BLaER1 treated with 17β-estradiol and CSF1 and Interleukin-3, amounts not matched to agents 10 nM and 100 nM (cell line): Measurements from ENCODE around the gene HMGCS2.

Experiments used
- H3K27ac ChIP-seq, 11 experiments: shearing (Covaris generic); formaldehyde crosslinking; 2 replicates each; pipeline ENCODE4 v1.8.1; 2022
- H3K27me3 ChIP-seq, 11 experiments: shearing (Covaris generic); formaldehyde crosslinking; 2 replicates each; pipeline ENCODE4 v1.8.1; 2022
- H3K36me3 ChIP-seq, 11 experiments: shearing (Covaris generic); formaldehyde crosslinking; 2 replicates each; pipeline ENCODE4 v1.8.1; 2022
- H3K4me1 ChIP-seq, 10 experiments: shearing (Covaris generic); formaldehyde crosslinking; 2 replicates each; pipeline ENCODE4 v1.8.1; 2022
- H3K4me2 ChIP-seq, 11 experiments: shearing (Covaris generic); formaldehyde crosslinking; 2 replicates each; pipeline ENCODE4 v1.8.1; 2022
- H3K4me3 ChIP-seq, 10 experiments: shearing (Covaris generic); formaldehyde crosslinking; 2 replicates each; pipeline ENCODE4 v1.8.1; 2022
- H3K9ac ChIP-seq, 11 experiments: shearing (Covaris generic); formaldehyde crosslinking; 2 replicates each; pipeline ENCODE4 v1.8.1; 2022
- H3K9me3 ChIP-seq, 11 experiments: shearing (Covaris generic); formaldehyde crosslinking; replicated peaks in 1 of 11; 2 replicates each; pipeline ENCODE4 v1.8.1; 2022
- H4K20me1 ChIP-seq, 11 experiments: shearing (Covaris generic); formaldehyde crosslinking; 2 replicates each; pipeline ENCODE4 v1.8.1; 2022
- Cebpa-rat ChIP-seq, 11 experiments: shearing (Covaris generic); IDR thresholded peaks; 2 replicates each; pipeline ENCODE4 v1.8.1; 2022

HMGCS2 gene

GRCh38 chr1:119731741-119732430 is 36.8 kb downstream of the HMGCS2 start:
- Histone ChIP-seq H3K36me3 (peaks cover 85 to 100% (median 100%) of the 10 kb centered on the region in 11 experiments), H3K4me1 (peaks cover 8 to 16% (median 11%) of the 10 kb centered on the region in 10 experiments; a peak in 18 of 20 replicates), H3K27ac (no peak overlapping the region), H3K4me3 (no peak overlapping the region), H3K9ac (no peak overlapping the region), H3K4me2 (no peak overlapping the region), H3K27me3 (no peaks in the 10 kb centered on the region), H4K20me1 (peaks cover 0 to 99% (median 47%) of the 10 kb centered on the region in 11 experiments; a peak in 18 of 22 replicates), H3K9me3 (no peaks in the 10 kb centered on the region)
- TF ChIP-seq Cebpa-rat (IDR thresholded peaks at IDR 0.05): no peak

DNA sequence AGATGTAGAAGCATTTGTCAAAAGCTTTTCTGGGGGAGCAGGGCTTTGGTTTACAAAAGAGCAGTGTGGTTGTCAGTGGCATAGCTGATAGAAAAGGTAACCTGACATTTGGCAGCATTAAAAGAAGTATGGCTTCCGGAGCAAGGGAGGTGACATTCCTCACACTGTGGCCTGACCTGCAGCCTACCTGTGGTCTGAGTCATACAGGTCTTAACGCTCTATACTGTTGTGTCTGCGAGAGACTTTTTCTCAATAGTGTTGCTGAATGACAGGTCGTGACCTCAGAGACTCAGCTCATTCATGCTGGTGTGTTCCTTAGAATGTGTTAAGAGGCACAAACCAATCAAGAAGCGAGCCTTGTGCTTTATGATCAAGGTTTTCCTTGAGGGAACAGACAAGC is 37.6 kb downstream of the HMGCS2 start:
- peaks cover 83 to 100% (median 100%) of the 10 kb centered on the region in 11 experiments for H3K36me3 ChIP-seq
- no peak overlapping the region for H3K27ac ChIP-seq
- no peak overlapping the region for H3K4me2 ChIP-seq
- H3K9me3 ChIP-seq: no peaks in the 10 kb centered on the region
- H3K9ac ChIP-seq: no peak overlapping the region
- no peak for TF ChIP-seq Cebpa-rat (IDR thresholded peaks at IDR 0.05)
- peaks cover 0 to 99% (median 41%) of the 10 kb centered on the region in 11 experiments; a peak in 17 of 22 replicates for H4K20me1 ChIP-seq
- peaks cover 7 to 21% (median 14%) of the 10 kb centered on the region in 10 experiments; a peak in 18 of 20 replicates for H3K4me1 ChIP-seq
- H3K27me3 ChIP-seq: no peaks in the 10 kb centered on the region
- no peak overlapping the region for H3K4me3 ChIP-seq

GRCh38 chr1:119729044-119729443 is 39.7 kb downstream of the HMGCS2 start:
- Histone ChIP-seq H3K27me3 (no peaks in the 10 kb centered on the region), H3K4me1 (peaks cover 7 to 21% (median 14%) of the 10 kb centered on the region in 10 experiments; a peak in 18 of 20 replicates), H3K36me3 (peaks cover 81 to 100% (median 100%) of the 10 kb centered on the region in 11 experiments), H4K20me1 (peaks cover 0 to 100% (median 42%) of the 10 kb centered on the region in 11 experiments; a peak in 16 of 22 replicates), H3K27ac (no peak overlapping the region), H3K4me3 (no peak overlapping the region), H3K4me2 (no peak overlapping the region), H3K9me3 (no peaks in the 10 kb centered on the region), H3K9ac (no peak overlapping the region)
- no peak for TF ChIP-seq Cebpa-rat (IDR thresholded peaks at IDR 0.05)

GRCh38 chr1:119727991-119728390 is 40.7 kb downstream of the HMGCS2 start:
- no peak for TF ChIP-seq Cebpa-rat (IDR thresholded peaks at IDR 0.05)
- Histone ChIP-seq H3K4me2 (peak overlapping the region in 4 of 11 experiments; percentile 6 to 17 (median 12); a peak in 4 of 22 replicates), H3K4me1 (peaks cover 7 to 21% (median 14%) of the 10 kb centered on the region in 10 experiments; a peak in 18 of 20 replicates), H3K4me3 (no peak overlapping the region), H4K20me1 (peaks cover 0 to 100% (median 41%) of the 10 kb centered on the region in 11 experiments; a peak in 16 of 22 replicates), H3K9ac (no peak overlapping the region), H3K9me3 (no peaks in the 10 kb centered on the region), H3K27ac (peak overlapping the region in 3 of 11 experiments; percentile 1 to 19 (median 1); a peak in 1 of 22 replicates), H3K36me3 (peaks cover 83 to 100% (median 100%) of the 10 kb centered on the region in 11 experiments), H3K27me3 (no peaks in the 10 kb centered on the region)

- Histone ChIP-seq H3K4me3 (no peak overlapping the region), H3K9ac (no peak overlapping the region), H4K20me1 (peaks cover 0 to 100% (median 50%) of the 10 kb centered on the region in 11 experiments; a peak in 17 of 22 replicates), H3K4me1 (peaks cover 7 to 36% (median 25%) of the 10 kb centered on the region in 10 experiments), H3K27ac (no peak overlapping the region), H3K36me3 (peaks cover 81 to 100% (median 98%) of the 10 kb centered on the region in 11 experiments), H3K9me3 (no peaks in the 10 kb centered on the region), H3K27me3 (no peaks in the 10 kb centered on the region), H3K4me2 (no peak overlapping the region)
- no peak for TF ChIP-seq Cebpa-rat (IDR thresholded peaks at IDR 0.05)
Observed at GRCh38 chr1:119725626-119726025, 43.1 kb downstream of the HMGCS2 start.

DNA sequence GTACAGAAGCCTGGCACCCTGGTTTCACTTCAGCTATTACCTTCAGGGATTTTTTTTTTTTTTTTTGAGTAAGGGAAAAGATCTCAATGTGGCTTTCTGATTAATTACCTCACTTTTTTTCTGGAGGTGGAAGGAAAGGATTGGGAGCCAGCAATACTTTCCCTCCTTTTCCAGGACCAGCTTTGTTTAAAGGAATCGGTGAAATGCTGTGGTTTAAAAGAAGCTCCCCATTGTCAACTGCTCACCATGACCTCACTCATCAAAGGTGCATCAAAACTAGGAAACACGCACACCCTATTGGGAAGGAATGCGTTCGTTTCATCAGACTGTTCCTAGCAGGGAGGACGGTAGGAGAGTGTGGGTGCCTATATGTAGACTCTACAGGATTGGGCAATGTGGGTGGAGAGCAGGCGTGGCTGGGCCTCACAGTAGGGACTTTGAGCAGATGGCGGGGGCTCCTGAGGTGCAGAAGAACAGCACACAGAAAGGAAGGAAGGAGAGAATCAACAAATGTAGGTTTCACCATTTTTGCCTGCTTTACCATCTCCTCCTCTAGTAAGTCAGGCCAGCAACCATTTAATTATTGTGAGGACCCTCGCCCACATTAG is 44.0 kb downstream of the HMGCS2 start:
- H3K9me3 ChIP-seq: no peaks in the 10 kb centered on the region
- H3K27me3 ChIP-seq: no peaks in the 10 kb centered on the region
- H3K36me3 ChIP-seq: peaks cover 72 to 100% (median 97%) of the 10 kb centered on the region in 11 experiments
- no peak overlapping the region for H3K4me3 ChIP-seq
- H3K4me1 ChIP-seq: peaks cover 7 to 45% (median 34%) of the 10 kb centered on the region in 10 experiments
- no peak overlapping the region for H3K4me2 ChIP-seq
- no peak overlapping the region for H3K9ac ChIP-seq
- H3K27ac ChIP-seq: no peak overlapping the region
- no peak for TF ChIP-seq Cebpa-rat (IDR thresholded peaks at IDR 0.05)
- peaks cover 0 to 100% (median 51%) of the 10 kb centered on the region in 11 experiments; a peak in 17 of 22 replicates for H4K20me1 ChIP-seq

GRCh38 chr1:119721896-119722295 is 46.8 kb downstream of the HMGCS2 start:
- no peaks in the 10 kb centered on the region for H3K27me3 ChIP-seq
- peak overlapping the region in 2 of 11 experiments; percentile 4 to 61; a peak in 2 of 22 replicates for H3K27ac ChIP-seq
- H4K20me1 ChIP-seq: peaks cover 0 to 100% (median 62%) of the 10 kb centered on the region in 11 experiments; a peak in 17 of 22 replicates
- H3K9me3 ChIP-seq: no peaks in the 10 kb centered on the region
- no peak overlapping the region for H3K9ac ChIP-seq
- no peak overlapping the region for H3K4me3 ChIP-seq
- H3K4me1 ChIP-seq: peaks cover 0 to 58% (median 44%) of the 10 kb centered on the region in 10 experiments; a peak in 17 of 20 replicates
- no peak for TF ChIP-seq Cebpa-rat (IDR thresholded peaks at IDR 0.05)
- peaks cover 55 to 93% (median 76%) of the 10 kb centered on the region in 11 experiments for H3K36me3 ChIP-seq
- H3K4me2 ChIP-seq: peak overlapping the region in 5 of 11 experiments; percentile 74 to 87 (median 77); a peak in 7 of 22 replicates

- H3K27ac ChIP-seq: peak overlapping the region in 6 of 11 experiments; percentile 18 to 61 (median 44); a peak in 10 of 22 replicates
- H3K4me2 ChIP-seq: peak overlapping the region; percentile 6 to 87 (median 75); a peak in 20 of 22 replicates
- H3K4me1 ChIP-seq: peaks cover 4 to 61% (median 51%) of the 10 kb centered on the region in 10 experiments
- no peak for TF ChIP-seq Cebpa-rat (IDR thresholded peaks at IDR 0.05)
- H3K9ac ChIP-seq: peak overlapping the region in 4 of 11 experiments; percentile 16 to 48 (median 31); a peak in 6 of 22 replicates
- no peaks in the 10 kb centered on the region for H3K9me3 ChIP-seq
- H3K4me3 ChIP-seq: peak overlapping the region in 3 of 10 experiments; percentile 8 to 20 (median 13); a peak in 3 of 20 replicates
- H3K27me3 ChIP-seq: no peaks in the 10 kb centered on the region
- H3K36me3 ChIP-seq: peaks cover 48 to 93% (median 71%) of the 10 kb centered on the region in 11 experiments
- peaks cover 0 to 100% (median 65%) of the 10 kb centered on the region in 11 experiments; a peak in 17 of 22 replicates for H4K20me1 ChIP-seq
Observed at GRCh38 chr1:119720866-119721440, 47.8 kb downstream of the HMGCS2 start.
